Measurements from ENCODE around the gene SPTBN1. TPM values are rescaled to one million over a fixed set of nuclear protein-coding genes. Genes with fewer than 3 reads are reported as not detected.

SPTBN1 gene
- total and polyA plus RNA-seq, 2 of the 13 experiments (the other 11 are each of a cell fraction or from before 2014, with no cell fraction given): 123 to 299 TPM

GRCh38 chr2:54504866-54505265, 48.7 kb downstream of the SPTBN1 start:
- in situ Hi-C loops (cut with HindIII; ENCODE audit: extremely low pct_ligation_motif_present, low pct_unique_long_range_greater_than_20kb) (no loop called here), intact Hi-C loops (cut with micrococcal nuclease; ENCODE audit: unreplicated experiment) (no loop called here)
- Histone ChIP-seq H3K9me3 (ENCODE audit: low read length) (no peaks in the 10 kb centered on the region), H3K4me2 (ENCODE audit: low read depth, low read length) (no peak overlapping the region), H3K27me3 (ENCODE audit: control insufficient read depth in 1 of 2, insufficient read depth in 2 of 2, low read length in 2 of 2) (no peaks in the 10 kb centered on the region), H3K79me2 (ENCODE audit: insufficient read depth, low read length) (peaks cover 82% of the 10 kb centered on the region), H3K4me3 (replicated peaks in 1 of 3; ENCODE audit: insufficient read depth in 1 of 3, low read depth in 2 of 3, low read length in 3 of 3) (no peak overlapping the region), H3K36me3 (replicated peaks in 1 of 2; ENCODE audit: control insufficient read depth in 1 of 2, insufficient read depth in 2 of 2, low read length in 2 of 2) (no peaks in the 10 kb centered on the region; a peak in 1 of 5 replicates), H4K20me1 (ENCODE audit: insufficient read depth, low read length) (peaks cover 43% of the 10 kb centered on the region), H3K9ac (ENCODE audit: insufficient read depth, low read depth, low read length) (no peak overlapping the region), H3K27ac (ENCODE audit: extremely low read length, insufficient read depth, low read length) (no peak overlapping the region), H2AFZ (ENCODE audit: low read length) (no peak overlapping the region), H3K4me1 (ENCODE audit: insufficient read depth, low read length) (peaks cover 28% of the 10 kb centered on the region)
- BruUV-seq (replicated peaks): no TSS peak
- TF ChIP-seq CBX5 (CRISPR knock-in tag; IDR thresholded peaks at IDR 0.05; ENCODE audit: borderline replicate concordance) (no peak), ZNF570 (CRISPR knock-in tag; IDR thresholded peaks at IDR 0.05; ENCODE audit: borderline replicate concordance) (no peak), ZEB1 (IDR thresholded peaks at IDR 0.05; ENCODE audit: insufficient replicate concordance, low read depth) (no peak), SMYD3 (CRISPR knock-in tag; IDR thresholded peaks at IDR 0.05) (no peak), ZNF124 (CRISPR knock-in tag; IDR thresholded peaks at IDR 0.05) (no peak), MXI1 (IDR thresholded peaks at IDR 0.05; ENCODE audit: borderline replicate concordance, low read depth, low read length) (no peak), ZNF747 (CRISPR knock-in tag; IDR thresholded peaks at IDR 0.05; ENCODE audit: borderline replicate concordance) (no peak), PPARG (CRISPR knock-in tag; conservative IDR thresholded peaks at IDR 0.05) (no peak), ZKSCAN8 (CRISPR knock-in tag; IDR thresholded peaks at IDR 0.05; ENCODE audit: borderline replicate concordance) (no peak), ZFP90 (CRISPR knock-in tag; IDR thresholded peaks at IDR 0.05; ENCODE audit: borderline replicate concordance) (no peak), GFI1 (CRISPR knock-in tag; IDR thresholded peaks at IDR 0.05; ENCODE audit: borderline replicate concordance) (no peak), ZNF784 (CRISPR knock-in tag; IDR thresholded peaks at IDR 0.05; ENCODE audit: borderline replicate concordance) (no peak), RXRA (CRISPR knock-in tag; IDR thresholded peaks at IDR 0.05) (no peak), KLF12 (CRISPR knock-in tag; IDR thresholded peaks at IDR 0.05; ENCODE audit: borderline replicate concordance) (no peak), ZNF558 (CRISPR knock-in tag; IDR thresholded peaks at IDR 0.05; ENCODE audit: borderline replicate concordance) (no peak)
- TF ChIP-seq, protein P1, sequence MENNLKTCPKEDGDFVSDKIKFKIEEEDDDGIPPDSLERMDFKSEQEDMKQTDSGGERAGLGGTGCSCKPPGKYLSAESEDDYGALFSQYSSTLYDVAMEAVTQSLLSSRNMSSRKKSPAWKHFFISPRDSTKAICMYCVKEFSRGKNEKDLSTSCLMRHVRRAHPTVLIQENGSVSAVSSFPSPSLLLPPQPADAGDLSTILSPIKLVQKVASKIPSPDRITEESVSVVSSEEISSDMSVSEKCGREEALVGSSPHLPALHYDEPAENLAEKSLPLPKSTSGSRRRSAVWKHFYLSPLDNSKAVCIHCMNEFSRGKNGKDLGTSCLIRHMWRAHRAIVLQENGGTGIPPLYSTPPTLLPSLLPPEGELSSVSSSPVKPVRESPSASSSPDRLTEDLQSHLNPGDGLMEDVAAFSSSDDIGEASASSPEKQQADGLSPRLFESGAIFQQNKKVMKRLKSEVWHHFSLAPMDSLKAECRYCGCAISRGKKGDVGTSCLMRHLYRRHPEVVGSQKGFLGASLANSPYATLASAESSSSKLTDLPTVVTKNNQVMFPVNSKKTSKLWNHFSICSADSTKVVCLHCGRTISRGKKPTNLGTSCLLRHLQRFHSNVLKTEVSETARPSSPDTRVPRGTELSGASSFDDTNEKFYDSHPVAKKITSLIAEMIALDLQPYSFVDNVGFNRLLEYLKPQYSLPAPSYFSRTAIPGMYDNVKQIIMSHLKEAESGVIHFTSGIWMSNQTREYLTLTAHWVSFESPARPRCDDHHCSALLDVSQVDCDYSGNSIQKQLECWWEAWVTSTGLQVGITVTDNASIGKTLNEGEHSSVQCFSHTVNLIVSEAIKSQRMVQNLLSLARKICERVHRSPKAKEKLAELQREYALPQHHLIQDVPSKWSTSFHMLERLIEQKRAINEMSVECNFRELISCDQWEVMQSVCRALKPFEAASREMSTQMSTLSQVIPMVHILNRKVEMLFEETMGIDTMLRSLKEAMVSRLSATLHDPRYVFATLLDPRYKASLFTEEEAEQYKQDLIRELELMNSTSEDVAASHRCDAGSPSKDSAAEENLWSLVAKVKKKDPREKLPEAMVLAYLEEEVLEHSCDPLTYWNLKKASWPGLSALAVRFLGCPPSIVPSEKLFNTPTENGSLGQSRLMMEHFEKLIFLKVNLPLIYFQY (CRISPR knock-in tag; IDR thresholded peaks at IDR 0.05; ENCODE audit: borderline replicate concordance): no peak
- ChIA-PET POLR2A (no interaction called here), CTCF (ENCODE audit: low intra/inter-chr PET ratio, low total read pairs) (no interaction called here)
- FAIRE-seq (no peak), ATAC-seq (no peak), DNase-seq (ENCODE audit: low spot score) (no peak)
- WGBS (ENCODE audit: low lambda C conversion rate): 86% methylated on average over 2 of the region's 2 CpGs
